Lower lobe of right lung (tissue), 2 donors: Measurements from ENCODE around the gene NUBP1. TPM values are rescaled to one million over a fixed set of nuclear protein-coding genes. Genes with fewer than 3 reads are reported as not detected.
A peak's percentile ranks its signal among the peaks of the same experiment; 100 is the strongest.

Experiments used
- ATAC-seq, 2 donors: fragments of 200-7000 bp; cut with Tn5 transposase; one replicate each; pipeline ENCODE4 v1.9.1; 2020 to 2022; ENCODE audit warnings: mild to moderate bottlenecking in 2 of 2, moderate library complexity in 2 of 2
- DNase-seq: peaks from one replicate; pipeline ENCODE4 v3.0.0-alpha.2; 2020
- H3K27ac ChIP-seq: fragments of 200-600 bp; one replicate; pipeline ENCODE4 v1.8.0; 2022
- H3K27me3 ChIP-seq: fragments of 200-600 bp; one replicate; pipeline ENCODE4 v1.8.0; 2022; ENCODE audit warnings: low read depth
- H3K36me3 ChIP-seq: fragments of 200-600 bp; one replicate; pipeline ENCODE4 v1.8.0; 2022; ENCODE audit warnings: mild to moderate bottlenecking
- H3K4me1 ChIP-seq: fragments of 200-600 bp; one replicate; pipeline ENCODE4 v1.8.0; 2022
- H3K4me3 ChIP-seq: fragments of 200-600 bp; one replicate; pipeline ENCODE4 v1.8.0; 2022; ENCODE audit warnings: mild to moderate bottlenecking
- H3K9me3 ChIP-seq: fragments of 200-600 bp; one replicate; pipeline ENCODE4 v1.8.0; 2022
- intact Hi-C: fragments of 100-400 bp; cut with DNase I; formaldehyde crosslinking; loops from one replicate; pipeline ENCODE4 v1.11.0; 2022
- total RNA-seq: library from RNA; stranded (reverse); fragmentation: NEBNext Ultra II Directional; extraction: Animal tissue kit (Norgen Biotek cat#: 25700); gene quantifications from one replicate; pipeline ENCODE4 v1.2.1, GENCODE V29; 2021
- TF ChIP-seq, protein P1 (sequence below): fragments of 200-600 bp; IDR thresholded peaks from one replicate; pipeline ENCODE4 v1.8.0; 2022; ENCODE audit warnings: antibody characterized with exemption, mild to moderate bottlenecking
- donor health status: DM: no; HTN: yes; CAD: no; lungs with severe emphysema.

Gene NUBP1
- total RNA-seq, 1 donor from 2014 or later: 37.7 TPM

DNA sequence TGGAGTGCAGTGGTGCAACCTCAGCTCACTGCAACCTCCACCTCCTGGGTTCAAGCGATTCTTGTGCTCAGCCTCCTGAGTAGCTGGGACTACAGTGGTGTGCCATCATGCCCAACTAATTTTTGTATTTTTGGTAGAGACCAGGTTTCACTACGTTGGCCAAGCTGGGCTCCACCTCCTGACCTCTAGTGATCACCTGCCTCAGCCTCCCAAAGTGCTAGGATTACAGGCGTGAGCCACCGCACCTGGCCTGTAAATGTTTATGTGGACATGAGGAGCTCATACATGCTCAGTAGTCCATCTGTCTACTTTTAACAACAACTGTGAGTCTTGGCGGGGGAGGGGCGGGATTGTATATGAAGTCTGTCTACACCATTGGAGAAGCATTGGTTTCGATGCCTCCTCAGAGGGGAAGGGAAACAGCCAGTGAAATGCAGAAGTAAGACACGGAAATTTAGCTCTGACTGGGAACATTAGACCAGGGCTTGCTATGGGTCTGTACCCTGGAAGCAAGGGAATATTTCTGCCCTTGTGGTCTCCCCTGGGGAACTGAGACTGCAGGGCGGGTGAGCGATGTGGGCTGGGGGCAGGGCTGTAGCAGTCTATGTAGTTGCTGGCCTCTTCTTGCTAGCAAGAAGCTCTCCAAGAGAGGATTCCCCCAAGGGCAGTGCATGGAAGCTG lies 9.3 kb downstream of the NUBP1 start:
- H3K27me3 ChIP-seq: no peaks in the 10 kb centered on the region
- no peak overlapping the region for H3K4me3 ChIP-seq
- peaks cover 92% of the 10 kb centered on the region for H3K36me3 ChIP-seq
- intact Hi-C loops: no loop called here
- ATAC-seq (peak; percentile 74 to 76), DNase-seq (peak; percentile 82)
- TF ChIP-seq, protein P1, sequence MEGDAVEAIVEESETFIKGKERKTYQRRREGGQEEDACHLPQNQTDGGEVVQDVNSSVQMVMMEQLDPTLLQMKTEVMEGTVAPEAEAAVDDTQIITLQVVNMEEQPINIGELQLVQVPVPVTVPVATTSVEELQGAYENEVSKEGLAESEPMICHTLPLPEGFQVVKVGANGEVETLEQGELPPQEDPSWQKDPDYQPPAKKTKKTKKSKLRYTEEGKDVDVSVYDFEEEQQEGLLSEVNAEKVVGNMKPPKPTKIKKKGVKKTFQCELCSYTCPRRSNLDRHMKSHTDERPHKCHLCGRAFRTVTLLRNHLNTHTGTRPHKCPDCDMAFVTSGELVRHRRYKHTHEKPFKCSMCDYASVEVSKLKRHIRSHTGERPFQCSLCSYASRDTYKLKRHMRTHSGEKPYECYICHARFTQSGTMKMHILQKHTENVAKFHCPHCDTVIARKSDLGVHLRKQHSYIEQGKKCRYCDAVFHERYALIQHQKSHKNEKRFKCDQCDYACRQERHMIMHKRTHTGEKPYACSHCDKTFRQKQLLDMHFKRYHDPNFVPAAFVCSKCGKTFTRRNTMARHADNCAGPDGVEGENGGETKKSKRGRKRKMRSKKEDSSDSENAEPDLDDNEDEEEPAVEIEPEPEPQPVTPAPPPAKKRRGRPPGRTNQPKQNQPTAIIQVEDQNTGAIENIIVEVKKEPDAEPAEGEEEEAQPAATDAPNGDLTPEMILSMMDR: no peak
- H3K27ac ChIP-seq: peak overlapping the region; percentile 18
- no peaks in the 10 kb centered on the region for H3K9me3 ChIP-seq
- H3K4me1 ChIP-seq: no peaks in the 10 kb centered on the region

DNA sequence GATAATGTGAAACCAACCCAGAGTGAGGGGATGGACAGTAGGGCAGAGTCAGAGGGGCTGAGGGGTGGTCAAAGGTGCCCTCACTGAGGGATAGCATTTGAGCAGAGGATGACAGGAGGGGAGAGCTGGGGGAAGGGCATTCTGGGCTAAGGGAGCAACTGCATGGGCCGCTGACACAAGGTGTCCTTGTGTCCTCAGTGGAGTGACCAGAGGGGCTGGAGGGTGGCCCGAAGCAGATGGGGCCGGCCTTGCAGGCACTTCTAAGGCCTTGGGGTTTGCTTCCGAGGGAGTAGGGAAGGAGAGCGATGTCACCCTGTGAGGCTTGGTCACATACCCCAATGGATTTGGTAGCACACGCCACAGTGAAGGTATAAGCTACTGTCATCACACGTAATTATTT lies 10.0 kb downstream of the NUBP1 start:
- Histone ChIP-seq H3K4me3 (no peak overlapping the region), H3K27me3 (no peaks in the 10 kb centered on the region), H3K9me3 (no peaks in the 10 kb centered on the region), H3K36me3 (peaks cover 92% of the 10 kb centered on the region), H3K27ac (peak overlapping the region; percentile 18), H3K4me1 (no peaks in the 10 kb centered on the region)
- DNase-seq (no peak), ATAC-seq (no peak)
- intact Hi-C loops: no loop called here
- TF ChIP-seq, protein P1: no peak

DNA sequence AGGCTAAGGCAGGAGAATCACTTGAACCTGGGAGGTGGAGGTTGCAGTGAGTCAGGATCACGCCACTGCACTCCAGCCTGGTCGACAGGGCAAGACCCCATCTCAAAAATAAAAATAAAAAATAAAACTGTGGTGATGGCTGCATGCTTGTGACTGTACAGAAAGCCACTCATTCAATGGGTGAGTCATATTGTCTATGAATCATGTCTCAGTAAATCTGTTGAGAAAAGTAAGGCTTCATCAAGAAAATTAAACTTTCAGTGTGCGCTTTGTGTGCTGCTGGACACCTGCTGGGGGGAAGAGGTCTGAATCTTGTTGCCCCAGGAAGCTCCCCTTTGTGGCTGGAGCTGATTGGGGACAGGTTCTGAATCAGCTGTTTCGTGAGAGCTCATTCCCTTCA lies 11.3 kb downstream of the NUBP1 start:
- Histone ChIP-seq H3K27ac (no peak overlapping the region), H3K27me3 (no peaks in the 10 kb centered on the region), H3K9me3 (no peaks in the 10 kb centered on the region), H3K4me3 (no peak overlapping the region), H3K36me3 (peaks cover 93% of the 10 kb centered on the region), H3K4me1 (no peaks in the 10 kb centered on the region)
- DNase-seq (no peak), ATAC-seq (no peak)
- TF ChIP-seq, protein P1: no peak
- intact Hi-C loops: no loop called here

- Histone ChIP-seq H3K27me3 (no peaks in the 10 kb centered on the region), H3K4me3 (no peak overlapping the region), H3K36me3 (peaks cover 95% of the 10 kb centered on the region), H3K27ac (no peak overlapping the region), H3K4me1 (peaks cover 4% of the 10 kb centered on the region), H3K9me3 (no peaks in the 10 kb centered on the region)
- TF ChIP-seq, protein P1: no peak
- ATAC-seq (no peak), DNase-seq (no peak)
- intact Hi-C loops: no loop called here
Observed at GRCh38 chr16:10756574-10756973, 12.9 kb downstream of the NUBP1 start.

DNA sequence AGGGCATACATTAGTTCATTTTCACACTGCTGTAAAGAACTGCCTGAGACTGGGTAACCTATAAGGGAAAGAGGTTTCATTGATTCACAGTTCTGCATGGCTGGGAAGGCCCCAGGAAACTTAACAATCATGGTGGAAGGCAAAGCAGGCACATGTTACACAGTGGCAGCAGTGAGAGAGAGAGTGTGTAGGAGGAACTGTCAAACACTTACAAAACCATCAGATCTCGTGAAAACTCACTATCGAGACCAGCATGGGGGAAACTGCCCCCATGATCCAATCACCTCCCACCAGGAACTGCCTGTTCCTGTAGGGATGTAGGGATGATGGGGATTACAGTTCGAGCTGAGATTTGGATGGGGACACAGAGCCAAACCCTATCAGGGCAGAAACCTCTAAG lies 17.2 kb downstream of the NUBP1 start:
- intact Hi-C loops: no loop called here
- peaks cover 10% of the 10 kb centered on the region for H3K4me1 ChIP-seq
- H3K36me3 ChIP-seq: peaks cover 94% of the 10 kb centered on the region
- TF ChIP-seq, protein P1: no peak
- ATAC-seq (no peak), DNase-seq (no peak)
- H3K27ac ChIP-seq: no peak overlapping the region
- H3K4me3 ChIP-seq: no peak overlapping the region
- H3K27me3 ChIP-seq: no peaks in the 10 kb centered on the region
- no peaks in the 10 kb centered on the region for H3K9me3 ChIP-seq
